GM20000 (cell line): ENCODE data around the gene KIF23.

ENCODE experiments used
- DNase-seq: peaks from one replicate; pipeline ENCODE4 v3.0.0; 2012; ENCODE audit warnings: low spot score
- TF ChIP-seq, protein P1 (sequence below): IDR thresholded peaks from 2 replicates; pipeline ENCODE4 v1.5.1; 2012; ENCODE audit warnings: mild to moderate bottlenecking, control low read depth; ENCODE audit errors: extremely low read depth, missing control alignments

KIF23 gene

DNA sequence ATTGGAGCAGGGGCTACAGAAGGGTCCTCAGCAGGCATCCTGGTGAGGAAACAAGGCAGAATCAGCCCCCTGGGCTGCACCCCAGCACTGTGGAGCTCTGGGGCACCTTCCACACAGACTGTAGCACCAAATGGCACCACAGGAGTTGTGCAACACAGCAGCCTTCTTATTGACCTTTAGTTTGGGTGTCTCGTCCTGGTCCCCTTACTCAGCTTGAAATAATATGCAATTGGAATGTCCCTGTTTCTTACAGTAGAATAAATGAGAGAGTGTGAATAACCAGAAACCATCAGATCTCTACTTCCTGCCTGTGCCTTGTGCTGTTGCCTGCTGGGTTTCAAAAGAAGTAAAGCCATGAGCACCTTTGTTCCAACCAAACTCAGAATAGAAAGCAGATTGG lies 82.9 kb downstream of the KIF23 start:
- DNase-seq, result no peak
- TF ChIP-seq, protein P1, sequence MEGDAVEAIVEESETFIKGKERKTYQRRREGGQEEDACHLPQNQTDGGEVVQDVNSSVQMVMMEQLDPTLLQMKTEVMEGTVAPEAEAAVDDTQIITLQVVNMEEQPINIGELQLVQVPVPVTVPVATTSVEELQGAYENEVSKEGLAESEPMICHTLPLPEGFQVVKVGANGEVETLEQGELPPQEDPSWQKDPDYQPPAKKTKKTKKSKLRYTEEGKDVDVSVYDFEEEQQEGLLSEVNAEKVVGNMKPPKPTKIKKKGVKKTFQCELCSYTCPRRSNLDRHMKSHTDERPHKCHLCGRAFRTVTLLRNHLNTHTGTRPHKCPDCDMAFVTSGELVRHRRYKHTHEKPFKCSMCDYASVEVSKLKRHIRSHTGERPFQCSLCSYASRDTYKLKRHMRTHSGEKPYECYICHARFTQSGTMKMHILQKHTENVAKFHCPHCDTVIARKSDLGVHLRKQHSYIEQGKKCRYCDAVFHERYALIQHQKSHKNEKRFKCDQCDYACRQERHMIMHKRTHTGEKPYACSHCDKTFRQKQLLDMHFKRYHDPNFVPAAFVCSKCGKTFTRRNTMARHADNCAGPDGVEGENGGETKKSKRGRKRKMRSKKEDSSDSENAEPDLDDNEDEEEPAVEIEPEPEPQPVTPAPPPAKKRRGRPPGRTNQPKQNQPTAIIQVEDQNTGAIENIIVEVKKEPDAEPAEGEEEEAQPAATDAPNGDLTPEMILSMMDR, result no peak

DNA sequence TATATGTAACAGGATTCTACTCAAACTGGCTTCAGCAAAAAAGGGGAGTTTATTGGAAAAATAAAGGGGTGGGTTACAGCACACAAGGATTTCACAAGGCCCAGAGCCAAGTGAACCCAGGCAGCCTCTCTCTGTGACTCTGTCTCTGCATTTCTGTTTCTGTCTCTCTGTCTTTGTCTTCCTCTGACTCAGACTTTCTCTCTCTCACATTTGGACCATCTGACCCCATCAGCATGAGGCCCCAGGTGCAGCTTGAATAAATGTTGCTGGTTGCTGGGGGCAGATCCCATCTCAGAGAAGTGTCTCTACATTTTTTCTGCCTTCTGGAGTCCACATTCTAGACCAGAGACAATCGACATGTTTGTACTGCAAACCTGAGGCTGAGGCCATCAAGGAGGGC lies 83.5 kb downstream of the KIF23 start:
- no peak for DNase-seq
- TF ChIP-seq, protein P1, result no peak
